Measurements from ENCODE around the gene TBC1D3D. TPM values are rescaled to one million over a fixed set of nuclear protein-coding genes. Genes with fewer than 3 reads are reported as not detected.
"Not testable (repeated sequence)": the region's sequence is repeated elsewhere in the genome, so short reads cannot be mapped to it uniquely, and the experiment has no call there.

TBC1D3D gene
- total RNA-seq, result not detected in 2 replicates

- H3K27me3 ChIP-seq (ENCODE audit: control insufficient read depth, insufficient read depth, low read length); DNase-seq (ENCODE audit: low read depth); H3K4me3 ChIP-seq (ENCODE audit: low read depth, low read length); H3K36me3 ChIP-seq (ENCODE audit: control insufficient read depth, insufficient read depth, low read length): not testable (repeated sequence)
Measured at GRCh38 chr17:38003676-38004075, at the start of gene TBC1D3D. TBC1D3D (plus strand) TSS chr17:38003976; CDS start chr17:38005561, 1,585 bp downstream.

DNA sequence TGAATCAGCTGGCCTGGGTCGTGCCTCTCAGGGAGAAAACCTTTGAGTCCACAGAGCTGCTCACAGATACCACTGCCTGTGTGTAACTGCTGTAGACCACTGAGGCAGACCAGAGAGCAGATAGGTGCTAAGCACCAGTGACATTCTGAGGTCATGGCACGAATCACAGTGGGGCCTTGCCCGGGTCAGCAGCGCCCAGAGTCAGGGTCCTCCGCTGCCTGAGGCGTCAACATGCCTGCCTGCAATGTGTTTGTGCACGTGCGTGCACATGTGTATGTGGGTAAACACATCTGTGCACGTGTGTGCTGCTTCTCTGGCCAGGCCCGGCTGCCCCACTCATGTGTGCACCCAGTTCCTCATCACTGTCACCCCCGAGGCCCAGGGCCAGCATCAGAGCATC is 14.8 kb upstream of the TBC1D3D start, which contains the start of gene TBC1D3L:
TBC1D3L (minus strand) TSS at position 101 of the 400 bp plus-strand sequence. CDS start 1,540 bp downstream, outside the sequence.
- H3K27me3 ChIP-seq (ENCODE audit: control insufficient read depth, insufficient read depth, low read length); H3K4me3 ChIP-seq (ENCODE audit: low read depth, low read length); DNase-seq (ENCODE audit: low read depth); H3K36me3 ChIP-seq (ENCODE audit: control insufficient read depth, insufficient read depth, low read length): not testable (repeated sequence)

Other genes with a start within 250 kb of the TBC1D3D start
- gene TBC1D3K, start 79.6 kb upstream of the TBC1D3D start, total RNA-seq, result not detected in 2 replicates
- 12.0 and 13.7 TPM in 2 replicates for gene TBC1D3L, start 14.9 kb upstream of the TBC1D3D start, total RNA-seq
- gene TBC1D3C, start 64.7 kb downstream of the TBC1D3D start, total RNA-seq, result not detected in 2 replicates
- gene TBC1D3E, start 124.0 kb downstream of the TBC1D3D start, total RNA-seq, result not detected in 2 replicates
- not detected in 2 replicates for gene TBC1D3, start 188.6 kb downstream of the TBC1D3D start, total RNA-seq